ENCODE measurements around the gene CCDC12.

CCDC12 gene

DNA sequence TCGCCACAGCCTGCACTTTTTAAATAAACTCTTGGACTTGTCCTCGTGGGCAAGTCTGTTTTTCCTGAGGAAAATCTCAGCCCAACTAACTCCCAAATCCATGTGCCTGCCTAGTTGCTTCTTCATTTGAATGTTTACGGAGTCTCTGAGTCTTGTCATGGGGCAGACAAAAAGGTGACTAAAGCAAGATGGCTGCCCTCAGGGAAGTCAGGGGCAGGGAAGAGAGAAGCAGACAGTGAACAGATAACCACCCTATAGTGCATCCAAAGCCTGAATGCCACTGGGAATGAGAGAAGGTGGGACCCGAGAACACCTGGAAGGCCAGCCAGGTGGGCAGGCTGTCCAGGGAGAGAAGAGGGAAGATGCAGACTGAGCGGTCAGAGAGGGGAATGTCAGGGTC is 21.4 kb downstream of the CCDC12 start:
- DNase-seq (ENCODE audit: low read depth): no peak

DNA sequence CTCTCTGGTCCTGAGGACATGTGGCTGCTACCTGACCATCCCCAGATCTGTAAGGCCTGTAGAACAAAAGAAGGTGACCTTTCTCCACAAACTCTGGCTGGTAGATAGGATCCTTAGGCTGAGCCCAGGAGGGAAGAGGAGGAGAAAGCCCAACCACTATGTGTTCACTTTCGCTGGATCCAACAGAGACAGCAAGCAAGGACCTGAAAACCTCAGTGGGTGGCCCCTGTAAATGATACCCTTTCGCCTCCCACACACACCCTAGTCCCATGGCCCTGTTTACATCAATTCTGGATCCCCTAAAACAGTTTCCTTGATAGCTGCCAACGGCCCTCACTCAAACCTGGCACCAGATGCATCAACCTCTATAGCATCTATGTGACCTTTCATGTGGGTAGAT is 22.4 kb downstream of the CCDC12 start:
- no peak for DNase-seq (ENCODE audit: low read depth)

DNA sequence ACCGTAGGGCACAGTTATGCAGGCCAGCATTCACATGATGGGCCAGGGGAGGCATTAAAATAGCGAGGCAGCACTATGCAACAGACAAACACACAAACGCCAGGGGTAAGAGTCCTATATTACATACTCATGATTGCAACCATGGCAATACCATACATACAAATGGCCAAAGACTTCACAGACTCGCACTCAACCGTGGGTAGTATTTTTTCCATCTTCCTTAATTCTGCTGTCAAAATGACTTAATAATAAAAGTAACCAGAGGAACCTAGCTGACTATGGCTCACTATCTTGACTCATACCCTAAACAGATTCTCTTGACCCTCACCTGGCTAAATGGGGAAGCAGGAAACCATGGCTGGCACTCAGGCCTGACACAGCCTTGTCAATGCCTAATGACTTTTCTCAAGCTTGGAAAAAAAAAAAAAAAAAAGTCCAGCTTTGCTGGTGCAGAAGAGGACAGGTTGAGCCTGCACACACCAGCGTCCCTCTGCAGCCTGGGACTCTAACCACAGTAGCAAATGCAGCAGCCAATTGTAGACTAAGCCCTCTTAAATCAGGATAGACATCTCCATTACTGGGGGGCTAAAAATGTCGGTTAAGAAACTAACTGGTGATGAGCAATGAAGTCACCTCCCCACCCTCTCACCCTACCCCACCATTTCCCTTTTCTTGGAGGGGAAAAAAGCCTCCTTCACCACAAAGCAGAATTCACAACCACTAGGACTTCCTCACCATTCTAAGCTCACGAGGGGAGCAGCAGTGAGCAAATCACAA is 23.1 kb downstream of the CCDC12 start:
- DNase-seq (ENCODE audit: low read depth): no peak

DNA sequence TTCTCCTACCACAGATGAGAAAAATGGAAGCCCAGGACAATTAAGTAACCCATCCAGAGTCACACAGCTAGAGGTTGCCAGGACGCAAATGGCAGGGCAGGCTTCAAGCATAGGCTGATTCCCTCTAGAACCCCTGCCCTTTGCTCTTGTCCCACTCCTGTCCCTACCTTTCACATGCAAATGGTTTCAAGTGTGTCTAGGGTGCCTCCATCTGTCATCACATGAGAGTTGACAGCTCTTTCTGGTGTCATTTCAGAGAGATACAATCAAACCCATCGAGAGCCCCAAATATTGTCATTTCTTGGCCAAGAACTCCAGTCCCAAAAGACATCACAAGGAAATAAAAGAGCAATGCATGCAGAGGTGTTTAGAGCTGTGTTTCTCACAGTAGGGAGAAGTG is 23.7 kb downstream of the CCDC12 start:
- DNase-seq (ENCODE audit: low read depth): no peak

DNA sequence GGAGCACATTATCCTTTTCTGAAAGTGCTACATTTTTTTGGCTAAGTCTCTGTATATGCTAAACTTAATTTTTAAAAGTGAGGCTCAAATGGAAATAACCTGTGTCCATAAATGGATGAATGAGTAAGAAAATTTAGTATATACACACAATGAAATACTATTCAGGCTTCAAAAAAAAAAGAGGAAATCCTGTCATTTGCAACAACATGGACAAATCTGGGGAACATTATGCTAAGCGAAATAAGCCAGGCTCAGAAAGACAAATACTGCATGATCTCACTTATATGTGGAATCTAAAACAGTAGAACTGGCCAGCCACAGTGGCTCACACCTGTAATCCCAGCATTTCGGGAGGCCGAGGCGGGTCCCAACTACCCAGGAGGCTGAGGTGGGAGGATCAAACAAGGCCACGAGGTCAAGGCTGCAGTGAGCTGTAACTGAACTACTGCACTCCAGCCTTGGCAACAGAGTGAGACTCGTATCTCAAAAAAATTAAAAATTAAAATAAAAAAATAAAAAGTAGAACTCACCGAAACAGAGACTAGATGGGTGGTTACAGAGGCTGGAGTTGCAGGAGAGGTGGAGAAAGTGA is 25.8 kb downstream of the CCDC12 start:
- DNase-seq (ENCODE audit: low read depth): no peak

DNA sequence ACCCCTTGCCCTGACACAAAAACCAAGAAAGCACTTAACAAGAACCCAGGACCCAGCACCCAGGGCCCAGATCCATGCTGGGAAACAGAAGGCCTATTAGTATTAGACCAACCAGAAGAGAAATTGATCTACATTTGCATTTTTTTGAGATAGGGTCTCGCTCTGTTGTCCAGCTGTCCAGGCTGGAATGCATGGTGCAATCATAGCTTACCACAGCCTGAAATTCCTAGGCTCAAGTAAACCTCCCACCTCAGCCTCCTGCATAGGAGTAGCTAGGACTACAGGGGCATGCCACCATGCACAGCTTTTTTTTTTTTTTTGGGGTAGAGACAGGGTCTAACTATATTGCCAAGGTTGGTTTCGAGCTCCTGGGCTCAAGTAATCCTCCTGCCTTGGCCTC is 26.4 kb downstream of the CCDC12 start:
- DNase-seq (ENCODE audit: low read depth): no peak

DNA sequence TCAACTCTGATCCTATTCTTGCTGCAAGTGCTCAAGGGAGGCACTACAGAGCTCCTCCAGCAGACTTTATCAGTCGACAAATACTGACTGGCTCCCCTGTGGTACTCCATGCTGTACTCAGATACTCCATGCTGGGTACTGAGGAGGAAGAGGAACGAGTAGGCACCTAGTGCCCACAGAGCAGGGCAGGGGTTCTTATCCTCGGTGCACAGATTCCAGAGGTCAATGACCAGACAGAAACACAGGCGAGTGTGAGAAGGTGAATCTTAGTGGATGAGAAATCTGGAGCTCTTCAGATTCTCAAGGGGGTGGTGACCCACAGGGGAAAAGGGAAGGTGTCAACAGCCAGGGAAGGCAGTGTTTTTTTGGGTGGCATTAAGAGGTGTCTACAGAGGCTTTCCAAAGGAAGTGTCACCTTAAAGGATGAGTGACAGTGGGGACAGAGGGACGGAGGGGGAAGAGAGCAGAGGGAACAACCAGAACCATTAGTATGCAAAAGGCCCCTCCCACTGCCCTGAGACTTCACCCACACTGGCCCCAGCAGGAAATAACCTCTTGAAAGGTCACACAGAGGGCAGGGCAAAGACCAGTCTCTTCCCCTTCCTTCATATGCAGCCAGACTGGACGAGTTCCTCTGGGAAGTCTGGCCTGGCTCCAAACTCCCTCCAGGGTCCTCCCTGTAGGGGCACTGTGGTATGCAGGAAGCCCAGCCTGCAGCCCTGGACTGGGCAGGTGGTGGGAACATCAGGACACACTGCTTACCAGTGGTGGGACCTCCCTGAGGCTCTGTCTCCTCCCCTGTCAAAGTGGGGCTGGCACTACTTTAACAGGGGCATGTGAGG is 27.5 kb downstream of the CCDC12 start:
- DNase-seq (ENCODE audit: low read depth): no peak

DNA sequence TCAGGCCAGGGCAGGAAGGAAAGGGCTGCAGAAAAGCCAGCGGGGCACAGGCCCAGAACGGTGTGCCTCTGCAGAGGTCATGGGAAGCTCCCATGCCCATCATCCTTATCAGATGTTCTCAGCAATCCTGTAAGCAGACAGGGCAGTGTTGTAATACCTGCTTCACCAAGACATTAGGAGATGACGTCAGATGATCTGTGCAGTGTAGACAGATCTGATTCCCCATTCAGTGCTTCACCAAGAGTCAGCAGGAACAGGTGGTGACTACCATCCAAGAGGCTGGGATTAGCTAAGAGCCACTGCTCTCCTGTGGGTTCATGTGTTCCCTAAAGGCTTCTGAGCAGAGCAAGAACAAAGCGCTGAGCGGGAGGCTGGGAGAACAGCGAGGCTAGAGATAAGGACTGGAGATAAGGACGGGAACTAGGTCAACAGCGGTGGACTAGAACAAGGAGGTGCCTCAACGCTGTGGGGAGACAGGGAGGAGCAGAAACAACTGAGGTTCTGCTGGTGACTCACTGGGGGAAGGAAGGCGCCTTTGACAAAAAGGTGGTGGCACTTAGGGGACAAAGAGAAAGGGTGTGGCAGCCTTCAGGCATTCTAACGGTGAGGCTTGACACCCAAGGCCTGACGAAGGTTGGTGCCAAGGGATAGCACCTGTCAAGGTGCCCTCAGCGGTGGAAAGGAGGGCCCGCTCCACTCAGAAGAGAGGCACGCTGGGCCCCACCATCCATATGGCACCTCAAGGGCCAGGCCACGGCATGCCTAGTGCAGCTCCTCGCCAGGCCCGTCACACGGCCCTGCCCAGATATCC is 28.4 kb downstream of the CCDC12 start:
- no peak for DNase-seq (ENCODE audit: low read depth)

DNA sequence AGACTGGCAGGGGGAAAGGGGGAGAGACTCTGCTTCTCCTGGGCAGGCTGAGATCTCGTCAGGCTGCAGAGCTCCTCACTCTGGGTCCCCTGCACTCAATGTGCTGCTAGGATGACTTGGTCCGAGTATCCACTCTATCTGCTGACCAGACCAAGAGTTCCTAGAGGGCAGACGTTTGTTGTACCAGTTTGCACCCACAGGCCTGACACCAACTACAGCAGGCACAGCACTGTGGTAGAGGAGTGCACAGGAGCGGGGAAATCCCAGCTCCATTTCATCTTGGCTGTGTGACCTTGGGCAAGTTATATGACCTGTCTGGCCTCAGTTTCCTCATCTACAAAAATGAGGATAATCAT is 29.0 kb downstream of the CCDC12 start:
- no peak for DNase-seq (ENCODE audit: low read depth)

DNA sequence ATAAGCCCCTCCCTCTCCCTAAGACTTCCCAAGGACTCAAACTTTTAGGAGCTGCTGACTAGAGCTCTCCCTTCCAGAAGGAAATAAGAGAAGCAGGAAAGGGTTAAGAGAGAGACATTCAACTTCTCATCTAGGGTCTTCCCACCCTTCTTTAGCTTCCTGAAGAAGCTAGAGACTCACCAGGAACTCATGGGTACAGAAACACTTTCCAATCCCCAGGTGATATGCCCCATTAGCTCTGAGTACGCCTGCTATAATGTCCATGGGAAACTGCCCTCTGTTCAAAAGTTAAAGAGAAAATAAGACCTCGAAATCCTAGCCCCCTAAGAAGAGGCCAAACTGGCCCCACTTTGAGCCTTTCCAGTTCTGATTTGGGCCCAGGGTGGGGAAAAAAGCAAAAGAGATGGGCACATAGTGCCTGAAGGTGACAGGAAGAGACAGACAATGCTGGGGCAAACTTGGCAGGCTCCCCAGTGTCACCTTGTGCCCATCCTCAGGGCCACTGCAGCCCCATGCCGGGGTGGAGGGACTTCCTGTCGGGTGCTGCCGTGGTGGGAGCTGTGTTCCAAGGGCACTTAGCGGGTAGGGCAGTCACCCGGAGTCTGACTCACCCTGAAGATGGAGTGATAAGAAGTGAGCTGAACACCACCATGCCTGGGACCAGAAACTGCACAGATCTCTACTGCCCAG is 29.5 kb downstream of the CCDC12 start:
- peak; percentile 59 for DNase-seq (ENCODE audit: low read depth)

DNA sequence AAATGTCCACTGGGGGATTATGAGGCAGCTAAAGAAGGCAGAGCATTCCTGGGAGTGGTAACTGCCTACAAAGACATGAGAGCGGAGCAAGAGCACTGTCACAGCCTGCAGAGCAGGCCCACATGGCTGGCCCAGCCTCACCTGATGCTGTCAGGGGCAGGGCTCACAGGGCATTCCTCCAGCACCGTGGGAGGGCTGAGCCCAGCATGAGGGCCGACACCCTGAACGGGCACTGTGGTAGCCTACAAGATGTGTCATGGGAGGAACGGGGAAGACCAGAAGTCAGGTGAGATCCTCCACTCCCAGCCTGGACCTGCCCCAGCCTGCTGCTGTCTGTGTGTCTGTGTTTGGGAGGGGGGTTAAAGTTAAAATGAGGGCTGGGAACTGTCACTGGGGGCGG is 30.1 kb downstream of the CCDC12 start:
- DNase-seq (ENCODE audit: low read depth): no peak

DNA sequence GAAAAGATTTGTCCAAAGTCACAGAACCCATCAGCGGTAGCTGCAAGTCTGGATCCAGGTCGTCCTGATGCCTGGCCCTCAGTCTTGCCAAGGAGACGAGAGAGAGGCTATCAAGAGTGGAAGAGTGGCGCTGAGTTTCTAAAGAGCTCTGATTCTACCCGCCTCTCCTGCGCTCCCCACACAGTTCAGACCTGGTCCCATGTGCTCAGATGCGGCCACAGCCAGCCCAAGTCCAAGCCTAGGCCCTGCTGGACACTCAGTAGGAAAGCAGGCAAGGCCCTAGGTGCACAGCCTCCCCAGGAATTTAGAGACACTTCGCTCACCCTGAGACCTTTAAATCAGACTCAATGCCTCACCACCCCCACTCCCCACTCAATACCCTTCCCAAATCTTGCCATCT is 32.4 kb downstream of the CCDC12 start:
- no peak for DNase-seq (ENCODE audit: low read depth)

DNA sequence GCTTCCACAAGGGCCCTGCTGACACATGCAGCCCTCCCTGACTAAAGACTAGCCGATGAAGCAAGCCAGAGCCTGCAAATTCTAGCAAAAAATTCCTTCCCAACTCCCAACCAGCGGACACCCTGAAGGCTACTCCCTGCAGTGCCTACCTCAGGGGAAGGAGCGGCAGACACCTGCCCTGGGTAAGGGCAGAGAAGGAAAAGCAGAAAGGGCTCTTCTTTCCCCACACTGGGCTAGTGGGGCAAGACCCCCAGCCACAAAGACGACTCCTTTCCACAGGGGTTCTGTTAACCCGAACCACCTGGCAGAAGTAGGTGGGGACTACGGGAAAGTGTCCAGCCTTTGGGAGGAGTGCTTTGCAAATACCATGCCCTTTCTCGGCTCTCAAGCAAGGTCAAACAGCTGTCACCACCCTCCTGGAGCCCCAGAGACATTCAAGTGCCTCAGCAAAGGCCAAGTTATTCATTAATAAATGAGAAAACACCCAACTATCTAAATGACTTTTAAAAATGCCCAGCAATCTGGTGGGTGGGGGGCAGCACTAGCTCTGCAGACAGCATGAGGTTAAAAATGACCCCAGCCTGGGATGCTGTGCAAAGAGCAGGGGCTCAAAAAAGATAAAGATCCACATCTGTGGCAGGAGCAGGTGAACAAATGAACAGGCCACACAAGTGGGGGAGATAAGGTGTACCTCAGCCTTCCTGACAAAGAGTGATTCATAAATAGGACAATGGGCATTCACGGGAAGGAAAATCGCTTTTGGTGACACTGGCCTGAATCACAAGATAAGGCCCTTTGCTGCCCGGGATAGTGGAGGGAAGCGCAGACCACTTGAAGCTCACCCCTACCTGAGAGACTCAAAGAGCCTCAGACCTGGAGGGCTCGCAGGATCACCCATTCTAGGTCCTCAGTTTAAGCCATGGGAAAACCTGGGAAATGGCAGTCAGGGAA is 33.0 kb downstream of the CCDC12 start:
- DNase-seq (ENCODE audit: low read depth): no peak

DNA sequence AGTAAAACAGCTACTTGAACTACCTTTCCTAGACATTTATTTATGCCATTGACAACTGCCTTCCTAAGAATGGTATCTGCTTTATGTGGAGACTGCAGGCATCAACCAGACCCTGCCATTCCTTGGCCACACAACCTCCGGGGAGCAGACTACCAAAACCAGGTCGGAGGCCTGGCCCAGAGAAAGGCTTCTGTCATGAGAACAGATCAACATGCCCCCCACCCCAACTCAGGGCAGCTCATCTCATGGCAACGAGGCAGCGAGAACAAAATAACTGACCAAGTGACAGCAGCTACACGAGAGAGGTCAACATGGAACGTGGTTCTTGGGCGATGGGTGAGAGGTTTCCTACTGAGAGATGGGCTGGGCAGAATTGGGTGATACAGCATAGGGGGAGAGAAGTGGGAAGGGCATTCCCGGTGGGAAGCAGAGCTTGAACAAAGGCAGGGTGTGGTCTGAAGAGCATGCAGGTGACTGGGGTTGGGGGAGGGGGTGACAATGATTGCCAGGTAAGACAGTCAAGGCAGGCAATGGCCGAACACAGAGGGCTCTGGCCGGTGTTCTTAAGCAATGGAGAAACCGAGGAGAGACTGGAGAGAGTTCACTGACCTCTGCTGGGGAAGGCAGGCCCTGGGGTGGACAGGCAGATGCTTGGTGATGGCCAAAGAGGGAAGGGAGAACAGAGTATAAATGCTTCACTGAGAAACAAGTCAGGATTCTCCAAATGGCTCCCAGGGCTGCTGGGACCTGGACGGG is 33.9 kb downstream of the CCDC12 start:
- DNase-seq (ENCODE audit: low read depth): no peak

DNA sequence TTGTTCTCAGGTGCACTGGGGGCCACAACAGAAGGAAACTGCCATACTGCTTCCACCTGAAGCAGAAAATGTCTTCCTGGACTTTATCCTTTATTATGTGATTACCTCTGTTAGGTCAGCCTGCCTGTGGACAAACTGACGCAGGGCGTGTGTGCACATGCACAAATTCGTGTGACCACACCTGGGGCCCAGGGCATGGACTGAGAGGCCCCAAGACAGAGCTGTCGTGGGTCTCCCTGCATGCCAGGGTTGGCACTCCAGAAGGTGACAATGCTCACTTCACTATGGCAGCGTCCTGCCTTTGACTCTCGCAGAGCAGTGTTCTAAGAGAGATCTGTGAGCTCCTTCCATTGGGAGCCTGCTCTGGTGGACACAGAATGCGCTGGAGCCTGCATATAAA is 34.5 kb downstream of the CCDC12 start:
- DNase-seq (ENCODE audit: low read depth): no peak

DNA sequence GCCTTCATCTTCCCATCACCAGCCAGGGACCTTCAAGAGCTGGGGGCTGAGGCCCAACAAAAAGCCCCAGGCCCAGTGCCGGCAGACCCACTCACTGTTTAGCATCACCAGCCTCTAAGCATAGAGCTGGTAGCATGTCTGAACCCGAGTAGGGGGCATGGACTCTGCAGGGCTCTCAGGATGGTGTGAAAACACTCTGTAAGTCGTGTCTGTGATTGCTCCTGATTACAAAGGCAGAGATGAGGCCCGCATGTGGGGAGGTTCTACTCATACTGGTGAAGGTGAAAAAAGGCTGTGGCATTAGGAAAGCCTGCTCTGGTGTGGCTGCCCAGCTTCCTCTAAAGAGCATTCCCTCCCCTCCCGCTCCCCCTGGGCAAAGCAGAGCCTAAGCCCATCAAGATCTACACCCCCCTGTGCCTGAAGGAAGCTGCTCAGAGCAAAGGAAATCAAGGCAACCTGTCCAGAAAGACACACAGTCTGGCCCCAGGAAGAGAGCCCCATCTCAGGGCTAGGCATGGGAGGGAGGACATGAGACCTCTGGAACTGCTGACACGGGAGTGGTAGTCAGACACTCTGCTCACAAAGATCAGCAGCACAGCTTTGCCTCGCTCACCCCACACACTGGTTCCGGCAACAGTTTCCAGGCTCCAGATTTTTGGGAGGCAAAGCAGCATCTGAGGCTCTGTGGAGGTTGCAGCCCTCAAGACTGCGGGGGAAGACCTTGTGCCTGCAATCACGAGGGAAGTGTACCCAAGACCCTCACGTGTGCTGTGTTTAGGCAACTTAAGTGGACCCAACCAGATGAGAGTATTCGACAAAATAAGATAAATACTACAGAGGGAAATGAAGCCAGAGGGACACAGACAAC is 36.7 kb downstream of the CCDC12 start:
- no peak for DNase-seq (ENCODE audit: low read depth)

DNA sequence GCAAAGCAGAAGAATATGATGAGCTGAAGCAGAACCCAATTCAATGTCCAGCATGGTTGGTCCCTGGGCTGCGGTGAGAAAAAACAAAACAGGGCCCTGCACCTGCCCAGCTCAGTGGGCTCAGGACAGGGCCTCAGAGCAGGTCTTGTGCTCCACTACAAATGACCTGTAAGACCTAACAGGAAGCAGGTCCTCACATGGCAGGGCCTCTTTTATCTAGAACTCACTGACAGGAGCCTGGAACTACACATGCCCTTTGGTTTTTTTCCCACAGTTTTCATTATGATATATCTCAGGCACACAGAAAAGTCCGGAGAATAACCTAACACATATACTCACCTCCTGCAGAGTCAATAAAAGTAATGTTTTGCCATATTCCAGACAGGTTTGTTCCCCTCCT is 38.4 kb downstream of the CCDC12 start:
- no peak for DNase-seq (ENCODE audit: low read depth)

DNA sequence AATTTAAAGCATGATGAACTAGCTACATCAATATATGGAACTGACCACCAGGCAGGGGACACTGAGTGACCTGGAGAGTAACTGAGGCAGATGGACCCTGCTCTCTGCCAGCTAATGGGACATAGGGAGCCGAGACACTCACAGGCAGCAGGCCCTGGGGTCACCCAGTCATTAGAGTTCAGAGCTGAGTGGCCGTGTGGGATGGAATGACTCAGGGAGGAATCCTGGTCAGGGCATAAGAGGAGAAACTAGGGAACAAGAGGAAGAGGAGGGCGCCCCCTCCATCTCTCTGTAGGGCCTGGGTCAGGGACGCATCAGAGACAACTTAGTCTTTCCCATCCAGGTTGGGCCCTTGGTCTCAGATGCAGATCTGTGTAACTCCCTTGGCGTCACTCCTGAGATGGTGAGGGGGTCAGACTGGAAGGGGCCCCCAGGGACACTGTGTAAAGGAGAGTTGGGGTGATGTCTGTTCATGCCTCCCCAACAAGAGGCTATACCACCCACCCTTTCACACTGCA is 39.8 kb downstream of the CCDC12 start:
- no peak for DNase-seq (ENCODE audit: low read depth)

Data from HS-27A (cell line).